Measurements from ENCODE around the gene AMOTL2.

DNA sequence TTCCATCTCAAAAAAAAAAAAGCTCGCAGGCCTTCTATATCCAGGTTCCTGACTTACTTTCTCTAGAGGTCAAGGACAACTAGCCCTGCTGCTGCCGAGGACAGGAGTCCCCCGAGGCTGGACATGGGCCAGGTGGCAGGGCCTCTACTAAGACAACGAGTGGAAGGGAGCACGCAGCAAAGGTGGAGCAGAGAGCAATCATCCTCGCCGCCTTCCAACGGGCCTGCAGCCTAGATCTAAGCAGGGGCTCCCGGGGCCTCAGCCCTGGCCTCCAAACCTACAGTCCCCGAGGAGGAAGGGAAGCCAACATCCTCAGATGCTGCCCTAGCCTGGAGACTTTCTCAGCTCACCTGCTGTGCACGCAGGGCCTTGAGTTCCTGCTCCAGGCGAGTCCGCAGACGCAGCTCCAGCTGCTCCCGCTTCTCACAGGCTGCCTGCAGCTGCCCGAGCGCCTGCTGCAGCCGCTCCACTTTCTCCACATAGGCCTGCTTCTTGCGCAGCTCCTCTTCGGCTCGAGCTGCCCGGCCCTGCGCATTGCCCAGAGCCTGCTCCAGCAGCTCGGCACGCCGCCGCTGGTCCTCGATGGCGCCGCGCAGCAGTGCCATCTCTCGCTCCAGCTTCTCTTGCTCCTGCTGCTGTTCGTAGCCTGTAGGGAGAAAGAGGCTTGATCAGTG, 12.9 kb downstream of the AMOTL2 start:
- TF ChIP-seq POLR2A (IDR thresholded peaks at IDR 0.05) (no peak), POLR2AphosphoS5 (IDR thresholded peaks at IDR 0.05) (no peak)

Measured in gastroesophageal sphincter (tissue), 2 donors.